HG03135 (cell line): ENCODE measurements around the gene GRAPL.
"Not testable (repeated sequence)": the region's sequence is repeated elsewhere in the genome, so short reads cannot be mapped to it uniquely, and the experiment has no call there.

Source experiments
- ATAC-seq: cut with Tn5 transposase; IDR thresholded peaks from one replicate; pipeline ENCODE4 v1.9.1; 2021; ENCODE audit warnings: mild to moderate bottlenecking, moderate library complexity; ENCODE audit not compliant: unreplicated experiment

GRAPL gene

DNA sequence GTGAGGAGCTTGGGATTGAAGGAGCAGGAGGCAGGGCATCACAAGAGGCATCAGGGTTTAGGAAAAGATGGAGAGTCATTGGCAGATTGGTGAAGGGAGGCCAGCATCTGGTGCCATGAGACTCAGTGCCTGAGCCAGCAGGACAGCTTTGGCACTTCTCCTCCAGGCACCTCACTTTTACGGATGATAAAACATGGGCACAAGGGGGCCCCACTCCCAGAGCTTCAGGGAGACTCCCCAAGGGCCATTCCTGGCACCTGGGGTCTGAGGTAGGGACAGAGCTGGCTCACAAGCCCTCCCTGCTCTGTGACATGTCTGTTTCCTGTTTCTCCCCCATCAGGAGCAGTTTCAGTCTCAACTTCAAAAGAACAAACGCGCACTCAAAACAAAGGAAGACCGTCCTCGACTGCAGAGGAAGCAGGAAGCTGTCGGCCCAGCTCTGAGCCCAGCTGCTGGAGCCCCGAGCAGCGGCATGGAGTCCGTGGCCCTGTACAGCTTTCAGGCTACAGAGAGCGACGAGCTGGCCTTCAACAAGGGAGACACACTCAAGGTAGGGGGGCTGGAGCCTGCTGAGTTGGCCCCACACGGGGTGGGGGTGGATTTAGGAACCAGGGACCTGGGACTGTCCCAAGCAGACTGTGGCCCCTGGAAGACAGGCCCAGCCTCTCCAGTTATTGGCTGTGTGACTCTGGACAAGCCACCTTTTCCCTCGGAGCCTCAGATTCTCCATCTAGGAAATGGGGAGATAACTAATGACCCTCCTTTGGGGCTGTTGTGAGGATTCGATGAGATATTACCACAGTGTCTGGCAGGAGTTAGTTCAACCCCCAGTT, at the start of gene GRAPL:
TSS of gene GRAPL (plus strand) at position 442 of the 833 bp plus-strand sequence. CDS start at position 473, 31 bp downstream.
- ATAC-seq, result not testable (repeated sequence)

DNA sequence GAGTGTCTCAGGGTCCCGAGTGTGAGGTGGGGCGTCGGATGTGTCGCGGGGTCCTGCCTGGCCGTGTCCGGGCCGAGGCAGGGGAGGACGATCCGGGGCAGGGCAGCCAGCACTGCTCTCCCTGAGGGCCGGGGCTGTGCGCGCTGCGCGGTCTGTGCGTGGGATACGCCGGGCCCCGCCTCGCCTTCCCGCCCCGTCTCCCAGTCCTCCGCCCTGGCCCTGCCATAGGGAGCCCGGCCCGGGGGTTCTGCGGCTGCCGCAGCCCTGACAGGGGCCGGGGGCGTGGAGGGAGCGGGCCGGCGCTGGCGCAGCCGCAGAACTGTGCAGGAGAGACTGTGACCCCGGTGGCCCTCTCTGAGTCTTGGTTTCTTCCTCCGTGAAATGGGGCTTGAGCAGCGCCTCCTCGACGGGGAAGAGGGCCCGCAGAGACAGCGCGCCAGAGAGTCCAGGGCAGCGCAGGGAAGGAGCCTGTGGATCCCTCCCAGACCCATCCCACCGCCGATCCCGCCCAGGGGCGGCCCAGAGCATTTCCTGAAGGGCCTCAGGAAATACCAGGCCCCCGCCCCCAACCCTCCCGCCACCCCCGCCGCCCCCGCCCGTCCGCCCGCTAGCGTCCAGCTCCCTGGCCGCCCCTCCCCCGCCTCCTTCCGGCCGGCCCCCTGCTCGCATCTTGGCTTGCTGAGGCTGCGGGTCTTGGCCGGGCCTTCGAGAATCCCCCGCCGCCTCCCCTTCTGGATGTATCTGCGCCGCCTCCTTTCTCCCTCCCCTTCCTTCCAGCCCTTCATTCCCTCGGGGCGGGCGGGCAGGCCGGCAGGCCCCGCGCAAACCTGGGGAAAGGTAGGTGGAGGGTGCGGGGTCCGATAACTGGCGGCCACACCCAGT, 38.3 kb upstream of the GRAPL start:
- not testable (repeated sequence) for ATAC-seq

DNA sequence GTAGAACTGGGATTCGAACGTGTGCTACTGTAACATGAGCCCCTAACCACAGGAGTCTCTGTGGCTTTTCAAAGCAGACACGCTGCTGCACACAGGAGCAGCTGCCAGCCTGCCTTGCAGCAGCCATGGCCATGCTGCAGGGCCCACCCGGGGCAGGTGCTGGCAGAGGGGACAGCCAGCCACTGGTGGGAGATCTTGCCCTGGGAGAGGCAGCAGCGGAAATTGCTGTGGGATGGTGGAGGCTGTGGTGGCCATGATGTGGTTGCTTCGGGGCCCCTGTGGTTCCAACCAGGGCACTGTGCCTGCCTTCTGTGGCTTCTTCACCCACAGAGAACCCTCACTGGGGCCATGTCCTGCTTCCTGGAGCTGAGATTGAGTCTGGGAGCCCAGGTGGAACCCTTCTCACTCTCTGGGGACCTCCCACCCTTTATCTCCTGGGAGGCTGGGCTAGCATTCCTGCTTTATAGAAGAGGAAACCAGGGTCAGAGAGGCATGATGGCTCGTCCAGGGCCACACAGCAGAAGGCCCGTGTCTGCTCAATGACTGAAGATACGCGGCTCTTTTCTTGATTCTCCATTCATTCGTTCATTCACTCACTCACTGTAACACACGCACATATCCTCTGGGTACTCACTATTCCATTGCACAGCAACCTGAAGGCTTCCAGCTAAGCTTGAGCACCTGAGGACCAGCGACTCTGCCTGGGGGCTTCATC, 37.2 kb upstream of the GRAPL start:
- not testable (repeated sequence) for ATAC-seq

DNA sequence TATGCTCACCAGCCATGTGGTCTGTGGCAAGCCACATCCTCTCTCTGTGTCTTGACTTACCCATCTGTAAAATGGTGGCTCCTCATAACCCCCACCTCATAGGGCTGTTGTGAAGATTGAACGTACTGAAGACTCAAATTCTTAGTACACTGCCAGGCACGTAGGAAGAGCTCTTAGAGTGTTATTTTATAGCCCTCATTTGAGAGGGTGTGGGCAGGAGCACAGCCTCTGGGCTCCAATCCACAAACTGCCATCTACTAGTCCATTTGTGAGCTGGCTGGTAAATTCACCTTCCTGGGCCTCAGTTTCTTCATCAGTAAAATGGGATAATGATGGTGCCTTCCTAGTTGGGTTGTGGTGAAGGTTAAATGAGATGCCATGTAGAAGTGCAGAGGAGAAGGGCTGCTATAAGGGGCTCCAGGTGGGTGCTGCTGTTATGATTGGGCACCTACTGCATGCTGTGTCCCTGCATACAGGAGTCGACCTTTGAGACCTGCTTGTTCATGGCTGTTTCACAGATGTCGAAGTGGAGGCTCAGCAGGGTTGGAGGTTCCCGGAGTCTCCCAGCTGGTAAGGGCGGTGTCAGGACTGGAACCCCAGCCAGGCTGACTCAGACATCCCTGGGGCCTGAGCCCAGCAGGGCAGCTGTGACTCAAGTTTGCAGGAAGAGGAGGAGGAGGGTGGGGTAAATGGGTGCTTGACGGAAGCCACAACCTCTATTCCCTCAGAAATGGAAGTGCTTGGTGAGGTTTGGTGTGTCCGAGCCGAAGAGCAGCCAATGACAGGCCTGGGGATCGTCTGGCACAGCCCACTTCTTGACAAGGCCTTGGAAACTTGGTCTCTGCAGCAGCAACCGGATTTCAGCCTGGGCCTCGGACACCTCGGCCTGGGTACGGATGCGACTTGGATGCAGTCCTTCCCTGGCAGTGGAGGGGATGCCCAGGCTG, 34.4 kb upstream of the GRAPL start:
- ATAC-seq, result not testable (repeated sequence)

DNA sequence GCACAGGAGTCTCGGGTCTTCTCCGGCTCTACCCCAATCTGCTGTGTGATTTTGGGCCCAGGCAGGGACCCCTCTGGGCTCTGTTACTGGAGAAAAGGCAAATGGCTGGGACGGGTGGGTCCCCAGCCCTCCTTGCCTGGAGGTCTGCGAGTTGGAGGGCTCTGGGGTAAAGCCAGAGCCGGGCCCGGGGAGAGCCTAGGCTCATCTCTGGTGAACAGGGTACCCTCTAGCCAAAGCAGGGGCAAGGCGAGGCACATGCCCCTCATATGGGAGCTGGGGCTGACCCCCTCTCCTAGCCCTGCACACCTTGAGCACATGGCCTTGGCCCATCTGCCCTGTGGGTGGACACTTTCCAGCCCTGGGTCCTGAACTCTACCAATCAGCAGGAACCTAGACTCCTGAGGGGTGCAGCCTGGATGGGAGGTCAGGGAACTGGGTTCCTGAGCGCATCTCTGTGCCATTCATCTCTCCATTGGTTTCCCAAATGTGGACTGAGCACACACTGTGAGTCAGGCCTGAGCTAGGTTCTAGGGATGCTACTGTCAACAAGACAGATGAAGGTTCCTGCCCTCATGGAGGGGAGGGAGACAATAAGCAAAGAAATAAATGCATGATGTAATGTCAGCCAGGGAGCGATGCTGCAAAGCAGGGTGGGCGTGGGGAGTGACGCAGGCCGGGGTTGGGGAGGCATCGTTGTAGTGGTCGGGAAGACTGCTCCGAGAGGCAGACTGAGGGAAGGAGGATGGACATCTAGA, 33.5 kb upstream of the GRAPL start:
- ATAC-seq, result not testable (repeated sequence)

DNA sequence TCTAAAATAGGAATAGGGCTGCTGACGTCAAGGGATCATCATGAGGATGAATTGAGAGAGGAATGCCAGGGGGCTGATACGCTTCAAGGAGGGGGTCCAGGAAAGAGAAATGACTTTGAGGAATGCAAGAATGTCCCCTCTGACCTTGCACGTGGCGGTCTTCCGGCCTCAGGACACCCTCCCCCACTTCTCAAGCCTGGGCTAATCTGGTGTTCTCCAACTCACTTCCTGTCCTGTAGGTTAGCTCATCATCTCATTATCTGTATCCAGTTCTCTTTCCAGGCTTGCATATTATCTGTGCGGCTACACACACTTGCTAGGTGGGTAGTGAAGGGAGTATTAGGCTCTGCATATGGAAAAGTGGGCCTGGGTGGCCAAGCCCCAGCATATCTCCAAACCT, 18.9 kb upstream of the GRAPL start:
- ATAC-seq, result not testable (repeated sequence)

DNA sequence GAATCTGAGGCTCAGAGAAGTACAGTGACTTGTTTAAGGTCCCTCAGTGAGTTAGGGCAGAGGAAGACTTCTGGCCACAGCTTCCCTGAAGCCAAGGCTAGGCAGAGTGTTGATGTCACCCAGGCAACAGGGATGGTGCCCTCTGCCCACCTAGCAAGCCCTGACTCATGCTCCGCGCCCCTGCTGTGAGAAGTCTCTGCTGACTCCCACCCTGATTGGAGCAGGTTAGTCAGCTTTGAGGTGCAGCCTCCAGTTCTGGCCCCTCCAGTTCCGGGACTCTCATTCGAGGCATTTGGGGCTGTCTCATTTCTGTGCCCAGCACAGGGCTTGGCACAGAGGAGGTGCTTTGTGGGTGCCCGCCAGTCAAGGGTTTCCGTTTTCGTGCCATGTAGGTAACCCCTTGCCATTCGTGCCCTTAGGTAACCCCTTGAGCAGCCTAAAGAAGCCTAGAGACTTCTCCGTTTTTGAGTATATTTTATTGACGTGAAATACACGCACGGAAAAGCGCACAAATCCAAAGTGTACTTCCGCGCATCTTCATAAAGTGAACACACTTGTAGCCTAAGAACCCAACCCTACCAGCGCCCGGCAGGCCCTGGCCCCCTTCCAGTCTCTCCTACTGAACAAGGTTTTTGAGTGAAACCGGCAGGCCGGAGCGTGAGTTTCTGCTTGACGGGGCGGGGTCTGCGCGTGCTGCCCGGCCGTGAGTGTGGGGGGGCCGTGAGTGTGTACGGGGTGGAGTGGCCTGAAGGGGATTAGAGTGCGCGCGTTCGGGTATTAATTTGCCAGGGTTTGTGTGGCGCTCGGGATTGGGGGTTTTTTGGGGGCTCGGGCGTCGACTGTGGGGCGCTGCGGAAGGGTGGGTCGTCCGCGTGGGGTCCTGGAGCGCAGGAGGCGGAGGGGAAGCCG, 16.9 kb upstream of the GRAPL start:
- ATAC-seq, result peak; percentile 38

DNA sequence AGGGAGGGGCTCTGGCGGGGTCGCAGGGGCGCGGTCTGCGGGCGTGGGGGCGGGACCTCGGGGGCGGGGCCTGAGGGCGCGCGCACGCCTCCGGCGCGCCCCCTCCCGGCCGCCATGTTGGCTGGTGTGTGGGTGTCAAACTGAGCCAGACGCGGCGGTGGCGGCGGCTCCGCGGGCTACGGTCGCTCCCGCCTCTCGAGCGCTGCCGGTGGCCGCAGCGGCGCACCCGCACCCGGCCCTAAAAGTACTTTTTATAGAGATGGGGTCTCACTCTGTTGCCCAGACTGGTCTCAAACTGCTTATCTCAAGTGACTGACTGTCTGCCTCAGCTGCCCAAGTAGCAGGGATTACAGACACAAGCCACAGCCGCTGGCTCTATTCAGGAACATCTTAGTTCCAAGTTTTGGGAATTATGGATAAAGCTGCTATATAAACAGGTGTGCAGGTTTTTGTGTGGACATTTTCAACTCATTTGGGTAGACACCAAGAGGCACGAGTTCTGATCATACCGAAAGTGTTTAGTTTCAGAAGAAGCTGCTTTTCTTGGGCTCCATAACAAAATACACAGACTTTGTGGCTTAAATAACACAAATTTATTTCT, 16.2 kb upstream of the GRAPL start:
- ATAC-seq, result peak; percentile 73

DNA sequence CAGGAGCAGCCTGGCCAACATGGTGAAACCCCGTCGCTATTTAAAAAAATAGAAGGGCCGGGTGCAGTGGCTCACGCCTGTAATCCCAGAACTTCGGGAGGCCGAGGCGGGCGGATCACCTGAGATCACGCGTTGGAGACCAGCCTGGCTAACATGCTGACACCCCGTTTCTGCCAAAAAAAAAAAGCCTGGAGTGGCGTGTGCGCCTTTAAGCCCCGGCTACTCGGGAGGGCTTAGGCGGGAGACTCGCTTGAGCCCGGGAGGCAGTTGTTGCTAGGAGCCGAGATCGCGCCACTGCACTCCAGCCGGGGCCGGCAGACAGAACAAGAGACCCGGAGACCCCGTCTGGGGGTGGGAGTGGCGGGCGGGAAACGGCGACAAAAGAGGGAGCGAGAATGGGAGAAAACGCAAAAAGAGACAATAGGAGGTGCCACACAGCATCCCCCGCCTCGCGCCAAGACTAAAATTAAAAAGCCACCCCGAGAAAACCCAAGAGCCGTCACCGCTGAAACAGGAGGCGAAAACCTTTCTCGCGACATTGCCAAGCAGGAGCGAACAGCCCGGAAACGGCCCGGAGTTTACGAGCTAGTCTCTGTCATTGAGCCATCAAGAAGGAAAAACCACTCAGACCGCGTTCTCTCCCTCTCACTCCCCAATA, 15.5 kb upstream of the GRAPL start:
- not testable (repeated sequence) for ATAC-seq

DNA sequence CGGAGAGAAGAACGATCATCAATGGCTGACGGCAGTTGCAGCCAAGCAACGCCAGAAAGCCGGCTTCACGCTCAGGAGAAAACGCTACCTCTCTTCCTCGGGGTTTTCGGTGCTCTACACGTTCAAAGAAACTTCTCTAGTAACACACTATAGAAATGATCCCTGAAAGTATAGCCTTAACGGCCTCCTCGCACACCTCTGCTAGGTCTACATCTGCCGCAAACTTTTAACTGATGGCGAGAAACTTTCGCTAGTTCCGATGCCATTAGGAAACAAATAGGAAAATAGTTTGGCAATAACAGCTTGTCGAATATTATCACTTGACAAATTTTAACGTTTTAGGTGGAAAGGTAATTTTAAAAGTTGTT, 14.9 kb upstream of the GRAPL start:
- ATAC-seq, result not testable (repeated sequence)

DNA sequence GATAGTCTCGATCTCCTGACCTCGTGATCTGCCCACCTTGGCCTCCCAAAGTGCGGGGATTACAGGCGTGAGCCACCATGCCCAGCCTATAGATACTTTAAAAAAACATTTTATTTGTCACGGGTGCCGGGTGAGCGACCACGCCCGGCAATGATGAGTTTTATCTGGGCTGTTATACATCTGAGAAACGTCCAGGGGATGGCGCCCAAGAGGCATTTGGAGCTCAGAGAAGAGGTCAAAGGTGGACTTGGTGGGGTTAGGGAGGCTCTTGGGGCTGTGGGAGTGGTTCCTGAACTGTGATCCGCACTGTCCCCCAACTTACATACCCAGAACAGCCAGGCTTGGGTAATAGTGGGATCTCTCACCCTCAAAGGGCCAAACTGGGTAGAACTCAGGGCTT, 8.7 kb upstream of the GRAPL start:
- not testable (repeated sequence) for ATAC-seq

DNA sequence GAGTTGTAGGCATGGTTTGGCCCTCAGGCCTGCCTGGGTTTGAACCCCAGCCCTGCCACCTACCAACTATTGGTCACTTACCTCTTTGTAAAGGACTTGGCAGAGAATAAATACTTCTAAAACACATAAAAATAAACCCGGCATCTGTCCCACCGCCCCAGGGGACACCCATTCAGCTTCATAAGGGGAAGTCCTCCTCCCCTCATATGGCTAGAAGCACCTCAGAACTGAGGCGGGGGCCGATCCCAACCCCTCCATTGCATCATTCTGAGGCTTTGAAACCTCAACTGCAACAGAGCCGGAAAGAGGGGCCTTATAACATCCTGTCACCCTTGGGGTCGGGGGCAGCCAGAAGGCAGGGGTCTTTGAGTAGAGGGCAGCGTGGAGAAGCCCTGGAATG, 2.1 kb upstream of the GRAPL start:
- not testable (repeated sequence) for ATAC-seq

DNA sequence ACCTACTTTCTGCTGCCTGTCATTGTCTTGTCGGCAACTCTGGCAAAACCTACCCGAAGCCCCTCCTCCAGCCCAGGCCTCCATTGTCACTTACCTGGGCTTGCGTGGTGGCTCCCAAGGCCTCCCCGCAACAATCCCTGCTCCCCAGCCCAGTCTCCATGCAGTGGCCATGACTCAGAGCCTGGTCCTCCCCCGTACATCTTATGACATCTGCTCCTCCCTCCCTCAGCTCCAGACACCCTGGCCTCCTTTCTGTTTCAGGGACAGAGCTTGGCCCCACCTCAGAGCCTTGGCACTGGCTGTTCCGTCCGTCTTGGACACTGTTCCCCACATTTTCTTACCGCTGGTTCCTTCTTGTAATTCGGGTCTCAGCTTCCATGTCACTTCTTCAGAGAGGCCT, 2.1 kb downstream of the GRAPL start:
- ATAC-seq, result not testable (repeated sequence)

DNA sequence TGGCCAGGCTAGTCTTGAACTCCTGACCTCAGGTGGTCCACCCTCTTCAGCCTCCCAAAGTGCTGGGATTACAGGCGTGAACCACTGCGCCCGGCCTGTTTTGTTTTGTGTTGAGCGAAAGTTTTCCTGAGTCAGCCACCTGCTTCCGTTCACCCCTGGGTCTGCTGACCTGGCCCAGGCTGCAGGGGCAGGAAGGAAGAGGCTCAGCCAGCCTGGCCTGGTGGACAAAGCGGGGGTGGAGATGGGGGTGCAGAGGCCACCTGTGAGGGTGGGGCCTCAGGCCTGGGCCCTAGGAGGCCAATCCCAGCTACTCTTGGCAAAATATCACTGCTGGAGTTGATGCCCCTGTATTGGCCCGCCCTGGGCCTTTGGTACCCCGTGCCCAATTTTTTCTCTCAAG, 3.7 kb downstream of the GRAPL start:
- not testable (repeated sequence) for ATAC-seq

DNA sequence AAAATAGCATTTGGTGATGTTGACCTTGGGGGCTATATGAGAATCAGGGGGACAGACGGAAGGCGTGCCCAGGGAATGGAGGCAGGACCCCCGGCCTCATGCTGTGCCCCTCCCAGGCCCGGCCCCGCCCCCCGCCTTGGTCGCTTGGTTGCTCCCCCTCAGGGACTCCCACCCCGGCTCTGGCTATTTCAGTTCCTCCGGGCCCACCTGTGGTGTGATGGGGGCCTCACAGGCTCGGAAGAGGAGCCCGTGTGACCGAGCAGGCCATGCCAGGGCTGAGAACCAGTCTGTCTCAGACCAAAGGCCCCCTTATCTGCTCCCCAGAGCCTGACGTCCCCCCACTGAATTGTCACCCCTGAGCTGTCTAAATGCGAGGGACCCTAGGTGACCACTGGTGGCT, 4.4 kb downstream of the GRAPL start:
- not testable (repeated sequence) for ATAC-seq

DNA sequence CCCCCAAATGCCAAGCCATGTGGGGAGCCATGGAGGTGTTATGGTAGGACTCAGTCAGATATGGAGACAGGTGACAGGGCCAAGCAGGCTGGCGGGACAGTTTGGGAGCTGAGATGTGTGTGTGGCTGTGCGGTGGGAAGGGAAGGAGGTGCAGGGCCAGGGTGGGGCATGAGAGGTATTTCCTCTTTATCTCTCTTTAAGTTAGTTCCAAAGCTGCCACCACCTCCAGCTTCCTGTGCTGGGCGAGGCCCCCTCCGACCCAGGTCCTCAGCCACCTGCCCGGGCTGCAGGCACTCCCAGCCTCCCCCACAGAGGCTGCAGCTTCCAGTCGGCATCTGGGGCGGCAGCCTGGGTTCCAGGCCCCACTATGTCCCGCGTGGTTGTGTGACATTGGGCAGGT, 6.4 kb downstream of the GRAPL start:
- ATAC-seq, result not testable (repeated sequence)

DNA sequence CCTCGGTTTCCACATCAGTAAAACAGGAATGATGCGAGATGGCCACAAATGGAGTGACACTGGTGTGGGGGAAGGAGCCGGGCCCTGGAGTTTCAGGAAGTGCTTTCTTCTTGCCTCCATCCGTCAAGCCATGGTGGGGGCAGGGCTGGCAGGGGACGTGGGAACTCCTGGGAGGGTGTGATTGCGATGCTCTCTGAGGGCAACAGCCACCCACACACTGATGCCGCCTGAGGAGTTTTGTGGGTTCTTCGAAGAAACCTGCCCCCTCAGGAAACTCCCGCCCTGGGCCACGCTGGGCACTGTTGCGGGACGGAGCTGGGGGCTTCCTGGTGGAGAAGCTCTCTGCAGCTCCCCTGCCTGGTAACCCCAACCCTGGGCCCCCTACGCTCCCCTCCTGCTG, 8.0 kb downstream of the GRAPL start:
- not testable (repeated sequence) for ATAC-seq
